ENCODE data around the gene CELF5. TPM values are rescaled to one million over a fixed set of nuclear protein-coding genes. Genes with fewer than 3 reads are reported as not detected.

The CELF5 gene
- total and polyA plus RNA-seq, 2 experiments from 2014 or later = 5.6 to 10.6 TPM

GRCh38 chr19:3340340-3340739, 115.9 kb downstream of the CELF5 start:
- Histone ChIP-seq H3K27ac (ENCODE audit: low read depth) (no peak overlapping the region), H3K79me2 (replicated peaks; ENCODE audit: insufficient read depth) (no peaks in the 10 kb centered on the region), H3K27me3 (ENCODE audit: insufficient read depth) (no peaks in the 10 kb centered on the region), H4K20me1 (replicated peaks; ENCODE audit: insufficient read depth) (no peaks in the 10 kb centered on the region), H3K4me3 (no peak overlapping the region), H3F3A (replicated peaks; ENCODE audit: low read depth) (no peaks in the 10 kb centered on the region), H3K36me3 (ENCODE audit: insufficient read depth) (no peaks in the 10 kb centered on the region), H2AFZ (no peak overlapping the region), H3K4me2 (no peak overlapping the region), H3K4me1 (ENCODE audit: insufficient read depth) (no peaks in the 10 kb centered on the region), H3K9me2 (ENCODE audit: insufficient read depth) (no peaks in the 10 kb centered on the region)
- Mint-ChIP-seq H3K27ac (no peak overlapping the region), H3K4me3 (no peak overlapping the region), H3K36me3 (ENCODE audit: low read depth) (no peaks in the 10 kb centered on the region), H3K4me1 (no peaks in the 10 kb centered on the region), H3K9me3 (no peaks in the 10 kb centered on the region), H3K27me3 (ENCODE audit: insufficient read depth, low read depth, poor library complexity) (peaks cover 9% of the 10 kb centered on the region)
- DNase-seq (ENCODE audit: low spot score) (no peak), ATAC-seq (no peak)
- TF ChIP-seq POLR2AphosphoS5 (IDR thresholded peaks at IDR 0.05; ENCODE audit: low read depth) (no peak), REST (IDR thresholded peaks at IDR 0.05; ENCODE audit: unreplicated experiment) (no peak), STAT1 (IDR thresholded peaks at IDR 0.05; ENCODE audit: unreplicated experiment) (no peak), ZNF462 (CRISPR knock-in tag; IDR thresholded peaks at IDR 0.05) (no peak), ETS1 (IDR thresholded peaks at IDR 0.05) (no peak), ZNF331 (CRISPR knock-in tag; IDR thresholded peaks at IDR 0.05; ENCODE audit: low read depth) (no peak)

Measured in GM23338 (cell line).